LoVo (cell line): ENCODE data around the gene ATF4.
"Not testable (repeated sequence)": the region's sequence is repeated elsewhere in the genome, so short reads cannot be mapped to it uniquely, and the experiment has no call there.

Source experiments
- DNase-seq: peaks from one replicate; pipeline ENCODE4 v3.0.0-alpha.2; 2016; ENCODE audit warnings: low spot score

ATF4 gene

GRCh38 chr22:39489094-39490068, 31.0 kb upstream of the ATF4 start:
- no peak for DNase-seq

- peak; percentile 31 for DNase-seq
Observed at GRCh38 chr22:39490135-39490798, 30.1 kb upstream of the ATF4 start.

GRCh38 chr22:39490966-39491680, 29.2 kb upstream of the ATF4 start:
- no peak for DNase-seq

GRCh38 chr22:39491696-39492095, 28.7 kb upstream of the ATF4 start:
- DNase-seq: no peak

- no peak for DNase-seq
Observed at GRCh38 chr22:39492186-39492585, 28.2 kb upstream of the ATF4 start.

- no peak for DNase-seq
Observed at GRCh38 chr22:39493759-39494158, 26.6 kb upstream of the ATF4 start.

- no peak for DNase-seq
Observed at GRCh38 chr22:39494471-39495120, 25.8 kb upstream of the ATF4 start.

GRCh38 chr22:39496131-39496838, 24.1 kb upstream of the ATF4 start:
- DNase-seq: peak; percentile 36

GRCh38 chr22:39497429-39497828, 22.9 kb upstream of the ATF4 start:
- DNase-seq: no peak

- no peak for DNase-seq
Observed at GRCh38 chr22:39498368-39498767, 22.0 kb upstream of the ATF4 start.

- DNase-seq: no peak
Observed at GRCh38 chr22:39498802-39499201, 21.6 kb upstream of the ATF4 start.

- no peak for DNase-seq
Observed at GRCh38 chr22:39500101-39500500, 20.3 kb upstream of the ATF4 start.

GRCh38 chr22:39501644-39502108, 18.7 kb upstream of the ATF4 start:
- DNase-seq: no peak

- peak; percentile 100 for DNase-seq
Observed at GRCh38 chr22:39502109-39502788, 18.1 kb upstream of the ATF4 start, which contains the start of gene MIEF1. TSS of gene MIEF1 (plus strand) at chr22:39502290. CDS start at chr22:39511295, 9,005 bp downstream.

GRCh38 chr22:39502789-39503409, 17.5 kb upstream of the ATF4 start:
- DNase-seq: no peak

GRCh38 chr22:39503630-39504029, 16.7 kb upstream of the ATF4 start:
- DNase-seq: no peak

- DNase-seq: no peak
Observed at GRCh38 chr22:39504071-39504470, 16.3 kb upstream of the ATF4 start.

- DNase-seq: not testable (repeated sequence)
Observed at GRCh38 chr22:39507021-39507420, 13.3 kb upstream of the ATF4 start.

- no peak for DNase-seq
Observed at GRCh38 chr22:39508393-39508792, 12.0 kb upstream of the ATF4 start.

- DNase-seq: no peak
Observed at GRCh38 chr22:39510529-39511149, 9.7 kb upstream of the ATF4 start.
